ENCODE data around the gene DLGAP4.

Gene DLGAP4

DNA sequence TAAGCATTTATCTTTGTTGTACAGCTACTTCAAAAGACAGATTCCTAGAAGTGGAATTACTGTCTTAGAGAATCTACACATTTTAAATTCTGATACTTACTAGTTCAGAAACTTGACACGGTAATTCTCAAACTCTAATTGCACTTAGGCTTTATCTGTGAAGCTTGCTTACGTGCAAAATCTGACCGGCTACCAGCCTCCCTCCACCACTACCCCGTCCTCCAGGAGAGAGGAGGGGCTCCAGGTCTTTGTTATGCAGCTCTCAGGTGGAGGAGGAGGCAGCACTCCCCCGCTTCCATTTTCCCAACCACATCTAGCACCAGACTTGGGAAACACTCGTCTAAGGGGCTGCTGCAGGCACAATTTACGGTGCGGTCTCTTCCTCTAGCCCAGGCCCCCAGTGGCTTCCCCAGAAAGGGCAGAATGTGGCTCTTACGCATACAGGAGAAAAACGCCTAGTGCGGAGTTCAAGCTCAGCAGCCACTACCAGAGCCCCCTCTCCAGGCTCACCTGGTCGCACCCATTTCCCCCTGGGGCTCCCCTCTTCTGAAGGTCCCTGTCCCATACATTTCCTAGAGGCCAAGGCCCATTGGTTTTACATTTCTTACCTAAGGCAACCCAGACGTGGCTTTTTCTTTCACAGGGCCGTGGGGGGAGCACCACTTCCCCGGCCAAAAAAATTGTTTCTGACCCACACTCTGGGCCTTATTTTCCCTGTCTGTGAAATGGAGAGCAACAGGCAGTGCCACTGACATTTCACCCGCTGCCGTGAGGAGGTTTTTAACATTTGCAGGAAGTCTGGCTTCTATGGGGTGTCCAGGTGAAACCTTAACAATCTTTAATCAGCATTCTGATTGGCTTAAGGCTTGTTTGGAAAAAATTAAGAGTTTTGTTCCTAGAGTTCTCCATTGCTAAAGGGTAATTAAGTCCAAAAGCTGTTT, 265.7 kb downstream of the DLGAP4 start:
- DNase-seq, result no peak

DNA sequence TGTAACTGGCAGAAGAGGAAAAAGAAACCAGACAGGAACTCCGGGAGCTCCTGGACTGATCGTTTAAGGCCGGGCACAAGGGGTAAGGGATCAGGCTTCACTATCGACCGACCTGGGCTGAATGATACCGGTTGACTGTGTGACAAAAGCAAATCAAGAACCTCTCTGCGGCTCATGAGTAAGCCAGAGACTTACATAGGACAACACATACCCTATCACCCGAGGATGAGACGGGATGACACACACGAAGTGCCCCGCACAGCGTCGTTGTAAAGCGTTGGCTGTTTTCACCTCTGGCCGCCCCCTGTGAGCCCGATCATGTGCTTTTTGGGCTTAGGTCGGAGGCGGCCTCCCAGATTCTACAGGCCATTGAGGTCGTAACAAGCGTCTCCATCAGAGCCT, 266.6 kb downstream of the DLGAP4 start:
- DNase-seq, result peak; percentile 30 to 76

DNA sequence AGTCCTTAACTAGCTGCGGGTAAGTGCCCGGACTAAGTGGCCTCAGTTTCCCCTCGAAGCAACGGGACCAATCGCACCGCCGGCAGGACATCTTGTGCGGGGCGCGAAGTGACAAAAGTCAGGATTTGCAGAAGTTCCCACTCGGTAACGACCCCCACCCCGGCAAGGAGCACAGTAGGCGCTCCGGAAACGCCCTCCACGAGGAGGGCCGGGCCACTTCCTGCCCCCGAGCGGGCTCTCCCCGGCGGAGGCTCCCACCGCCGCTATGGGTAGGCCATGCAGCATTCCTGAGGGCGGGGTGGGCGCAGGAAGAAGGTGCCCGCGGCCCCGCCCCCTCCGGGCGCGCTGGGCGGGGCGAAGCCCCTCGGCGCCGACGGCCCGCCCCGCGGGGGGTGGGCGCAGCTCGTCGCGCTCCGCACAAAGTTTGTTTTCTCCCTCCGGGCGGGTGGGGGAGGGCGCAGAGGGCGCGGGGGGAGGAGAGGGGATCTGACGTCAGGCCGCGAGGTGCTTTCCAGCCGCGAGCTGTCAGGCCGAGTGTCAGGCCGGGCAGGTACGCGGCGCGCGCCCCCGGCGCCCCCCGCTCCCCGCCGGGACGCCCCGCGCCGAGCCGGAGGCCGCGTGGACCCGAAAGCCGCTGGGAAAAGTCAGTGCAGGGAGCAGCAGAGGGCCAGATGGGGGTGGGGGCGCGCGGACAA, 267.1 kb downstream of the DLGAP4 start, which contains the start of gene TGIF2:
Gene TGIF2, plus strand, starts transcription at position 495 of the 695 bp plus-strand sequence. CDS start 5,178 bp downstream, outside the sequence.
- peak; percentile 41 to 68 for DNase-seq

DNA sequence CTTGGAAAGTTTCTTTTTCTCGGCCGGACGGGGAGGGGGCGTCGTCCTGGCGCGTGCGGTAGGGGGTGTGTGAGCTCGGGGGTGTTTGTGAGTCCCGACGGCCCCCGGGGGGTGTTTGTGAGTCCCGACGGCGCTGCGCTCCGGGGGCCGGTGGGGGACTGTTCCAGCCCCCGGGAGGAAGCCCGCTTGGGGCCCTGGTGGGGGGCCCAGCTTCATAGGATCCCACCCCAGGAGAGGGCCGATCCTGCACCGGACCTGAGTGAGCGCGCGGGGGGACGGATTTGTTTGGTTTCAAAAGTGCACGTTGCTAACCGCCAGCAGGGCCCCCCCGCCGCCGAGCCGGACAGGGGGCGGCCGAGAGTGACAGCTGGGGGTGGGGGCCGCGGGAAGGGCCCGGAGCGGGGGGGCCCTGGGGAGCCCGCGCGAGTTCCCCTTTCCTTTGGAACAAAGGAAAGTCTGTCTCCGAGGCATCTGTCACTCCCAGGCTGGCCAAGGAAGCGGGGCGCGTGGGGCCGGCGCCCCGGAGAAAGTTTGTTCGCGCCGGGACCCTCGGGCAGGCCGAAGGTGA, 267.7 kb downstream of the DLGAP4 start:
- peak; percentile 54 to 72 for DNase-seq

DNA sequence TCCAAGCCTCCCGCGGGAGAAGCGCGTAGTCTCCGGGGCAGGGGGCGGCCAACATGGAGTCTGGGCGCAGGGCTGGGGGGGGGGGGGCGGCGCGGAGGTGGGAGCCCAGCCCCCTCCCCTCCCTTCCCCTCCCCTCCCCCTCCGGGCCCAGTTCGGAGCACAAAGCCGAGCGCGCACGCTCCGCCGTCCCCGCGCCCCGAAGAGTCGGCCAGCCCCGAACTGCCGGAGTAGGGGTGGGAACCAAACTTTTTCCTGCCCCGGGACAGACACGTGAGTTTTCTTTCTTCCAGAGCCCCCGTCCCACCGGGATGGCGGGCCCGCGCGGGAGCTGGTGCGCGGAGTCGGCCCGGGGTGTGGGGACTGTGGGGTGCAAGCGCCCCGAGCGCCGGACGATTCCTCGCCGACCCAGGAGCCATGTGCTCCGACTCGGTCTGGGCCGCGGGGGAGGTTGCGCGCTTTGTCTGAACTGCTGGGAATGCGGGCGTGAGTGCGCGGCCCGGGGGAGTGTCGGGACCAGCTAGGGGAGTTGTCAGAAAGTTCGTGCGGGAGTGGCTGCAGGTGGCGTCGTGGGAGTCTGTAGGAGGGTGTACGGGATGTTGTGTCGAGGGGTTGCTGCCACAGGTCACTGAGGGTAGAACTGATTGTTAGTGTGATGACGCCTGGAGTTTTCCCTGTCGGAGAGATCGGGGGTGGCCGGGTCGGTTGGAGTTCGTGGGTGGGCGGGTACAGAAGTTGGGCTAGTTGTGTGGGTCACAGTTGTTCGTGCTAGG, 268.4 kb downstream of the DLGAP4 start:
- peak in 1 of 2 donors; percentile 47 for DNase-seq

DNA sequence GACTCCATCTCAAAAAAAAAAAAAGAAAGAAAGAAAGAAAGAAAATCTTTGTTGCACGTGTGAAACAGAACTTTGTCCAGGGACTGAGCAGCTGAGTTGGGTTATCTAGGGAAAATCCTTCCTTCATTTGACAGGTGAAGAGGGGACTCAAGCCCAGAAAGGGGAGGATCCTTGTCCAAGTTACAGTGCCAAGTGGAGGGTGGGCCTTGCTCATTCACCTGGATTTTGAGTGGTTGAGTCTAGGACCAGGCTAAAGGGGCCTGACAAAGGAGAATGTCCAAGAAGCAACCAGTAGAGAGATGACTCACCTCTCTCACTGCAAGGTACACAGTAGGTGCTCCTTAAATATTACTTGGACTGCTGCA, 269.9 kb downstream of the DLGAP4 start:
- no peak for DNase-seq

All from inflammatory macrophage (primary cell).